A549 (cell line): ENCODE data around the gene TBC1D2B. TPM values are rescaled to one million over a fixed set of nuclear protein-coding genes. Genes with fewer than 3 reads are reported as not detected.

ENCODE experiments used
- ATAC-seq, 2 experiments: fragments of 200-7000 bp in 1 of 2; fragments of >200 bp in 1 of 2; cut with Nextera tagmentation in 1 of 2; cut with Tn5 transposase in 1 of 2; 3 replicates each; pipeline versions ENCODE4 v1.8.0 to v1.9.1; 2018 to 2020; ENCODE audit warnings: mild to moderate bottlenecking in 1 of 2, moderate library complexity in 1 of 2
- CTCF ChIA-PET: fragments of 300-600 bp; sonication (Branson Sonifier 250); formaldehyde crosslinking; extraction: SDS; loops from one replicate; lab custom pipeline; 2021; ENCODE audit warnings: antibody characterized with exemption, inconsistent platforms; lab: Yijun Ruan, JAX
- POLR2A ChIA-PET: fragments of 350-600 bp; formaldehyde crosslinking; extraction: SDS; loops from one replicate; lab custom pipeline; 2021; ENCODE audit warnings: antibody characterized with exemption, inconsistent platforms; lab: Yijun Ruan, JAX
- DNase-seq, 2 experiments: peaks; one replicate each; pipeline versions ENCODE4 v3.0.0 to v3.0.0-alpha.2; 2011 to 2016; ENCODE audit warnings: low read depth in 1 of 2, low spot score in 1 of 2
- FAIRE-seq: peaks from 2 replicates; lab custom pipeline; 2011; peaks lifted over from hg19 to GRCh38; lab: Jason Lieb, UNC
- H3K27ac ChIP-seq, 2 experiments: fragments of >200 bp; sonication (Bioruptor Twin); formaldehyde crosslinking; 3 replicates each; pipeline ENCODE4 v1.5.1; 2016 to 2017
- H3K4me1 ChIP-seq: fragments of >200 bp; sonication (Bioruptor Twin); formaldehyde crosslinking; 3 replicates; pipeline ENCODE4 v1.6.1; 2016
- H3K4me2 ChIP-seq: fragments of >200 bp; sonication (Bioruptor Twin); formaldehyde crosslinking; 3 replicates; pipeline ENCODE4 v1.6.1; 2016
- H3K4me3 ChIP-seq: fragments of >200 bp; sonication (Bioruptor Twin); formaldehyde crosslinking; 3 replicates; pipeline ENCODE4 v1.5.1; 2016
- H3K9me3 ChIP-seq: fragments of >200 bp; sonication (Bioruptor Twin); formaldehyde crosslinking; 3 replicates; pipeline ENCODE4 v1.6.1; 2016
- BCL3 ChIP-seq: fragments of >200 bp; sonication (Bioruptor Twin); formaldehyde crosslinking; IDR thresholded peaks from 3 replicates; pipeline ENCODE4 v1.6.1; 2016
- CBX8 ChIP-seq: fragments of 200-600 bp; sonication (generic); IDR thresholded peaks from 2 replicates; pipeline ENCODE4 v1.6.1; 2016
- FOSL2 ChIP-seq, 2 experiments: fragments of 450-650 bp in 1 of 2; fragments of >200 bp in 1 of 2; sonication (Bioruptor Twin) in 1 of 2; formaldehyde crosslinking; IDR thresholded peaks; 2 replicates each; pipeline versions ENCODE4 v1.5.0 to v1.6.1; 2016 to 2020; ENCODE audit warnings: mild to moderate bottlenecking in 1 of 2, moderate library complexity in 1 of 2
- HEYL ChIP-seq: fragments of 250-450 bp; sonication (Bioruptor Pico); IDR thresholded peaks from 2 replicates; pipeline ENCODE4 v1.8.0; 2021; ENCODE audit warnings: mild to moderate bottlenecking, moderate library complexity
- HMGXB4 ChIP-seq: fragments of 250-450 bp; sonication (Bioruptor Pico); IDR thresholded peaks from 2 replicates; pipeline ENCODE4 v1.5.0; 2021; ENCODE audit warnings: mild to moderate bottlenecking, moderate library complexity, borderline replicate concordance
- HOXB13 ChIP-seq: fragments of 250-450 bp; sonication (Bioruptor Pico); IDR thresholded peaks from 2 replicates; pipeline ENCODE4 v1.5.0; 2020; ENCODE audit warnings: low read depth, mild to moderate bottlenecking, moderate library complexity
- HOXB5 ChIP-seq: fragments of 250-450 bp; sonication (Bioruptor Pico); IDR thresholded peaks from 2 replicates; pipeline ENCODE4 v1.5.0; 2020; ENCODE audit warnings: mild to moderate bottlenecking, moderate library complexity
- JUNB ChIP-seq: fragments of >200 bp; sonication (Bioruptor Twin); formaldehyde crosslinking; IDR thresholded peaks from 2 replicates; pipeline ENCODE4 v1.6.1; 2016
- KDM1A ChIP-seq: fragments of 200-600 bp; sonication (generic); IDR thresholded peaks from 2 replicates; pipeline ENCODE4 v1.6.1; 2016; ENCODE audit warnings: low read depth, mild to moderate bottlenecking
- MAFK ChIP-seq: fragments of 450-650 bp; IDR thresholded peaks from 2 replicates; pipeline ENCODE4 v1.6.1; 2014; ENCODE audit not compliant: partially characterized antibody
- MYC ChIP-seq: IDR thresholded peaks from 2 replicates; pipeline ENCODE4 v1.6.1; 2012; ENCODE audit warnings: mild to moderate bottlenecking, inconsistent platforms, low read length, improper control_type of control experiment, borderline replicate concordance
- NFE2L2 ChIP-seq: fragments of 150-350 bp; conservative IDR thresholded peaks from 2 replicates; pipeline ENCODE4 v1.6.1; 2014; ENCODE audit warnings: low read length
- SMC3 ChIP-seq: fragments of >200 bp; sonication (Bioruptor Twin); formaldehyde crosslinking; IDR thresholded peaks from 3 replicates; pipeline ENCODE4 v1.6.1; 2018; ENCODE audit warnings: inconsistent platforms
- WGBS: methylation state at CpG from one replicate; pipeline ENCODE4 v1.1.6; 2017; ENCODE audit errors: missing lambda C conversion rate; 5-methylcytosine and 5-hydroxymethylcytosine counted together
- polyA plus RNA-seq, 4 experiments: library from polyadenylated mRNA; depleted of rRNA in 3 of 4; stranded (reverse); fragments of >200 nt; fragmentation: RNase III in 1 of 4; extraction: RNeasy Plus Mini Kit Qiagen cat#74134 plus additional on column Dnase treatment in 1 of 4; gene quantifications; 2 replicates in 3 of 4; 3 replicates in 1 of 4; pipeline ENCODE4 v1.2.3, GENCODE V29; 2011 to 2017
- TF ChIP-seq, protein P1 (sequence below): fragments of 200-600 bp; sonication (generic); IDR thresholded peaks from 2 replicates; pipeline ENCODE4 v1.6.1; 2016; ENCODE audit warnings: antibody characterized with exemption, mild to moderate bottlenecking, moderate library complexity
- TF ChIP-seq, protein P2 (sequence below): IDR thresholded peaks from 2 replicates; pipeline ENCODE4 v1.6.1; 2012; ENCODE audit warnings: low read depth, borderline replicate concordance
- TF ChIP-seq, protein P3 (sequence below): fragments of 450-650 bp; IDR thresholded peaks from 2 replicates; pipeline ENCODE4 v1.6.1; 2014; ENCODE audit warnings: antibody characterized with exemption
- TF ChIP-seq, protein P4 (sequence below): IDR thresholded peaks from 2 replicates; pipeline ENCODE4 v1.6.1; 2012

TBC1D2B gene
- polyA plus RNA-seq, 2 of the 4 experiments (the other 2 are of a cell fraction), result 13.6 to 13.9 TPM

GRCh38 chr15:78112551-78112950 lies 35.0 kb upstream of the TBC1D2B start (continued):
- TF ChIP-seq, protein P1, sequence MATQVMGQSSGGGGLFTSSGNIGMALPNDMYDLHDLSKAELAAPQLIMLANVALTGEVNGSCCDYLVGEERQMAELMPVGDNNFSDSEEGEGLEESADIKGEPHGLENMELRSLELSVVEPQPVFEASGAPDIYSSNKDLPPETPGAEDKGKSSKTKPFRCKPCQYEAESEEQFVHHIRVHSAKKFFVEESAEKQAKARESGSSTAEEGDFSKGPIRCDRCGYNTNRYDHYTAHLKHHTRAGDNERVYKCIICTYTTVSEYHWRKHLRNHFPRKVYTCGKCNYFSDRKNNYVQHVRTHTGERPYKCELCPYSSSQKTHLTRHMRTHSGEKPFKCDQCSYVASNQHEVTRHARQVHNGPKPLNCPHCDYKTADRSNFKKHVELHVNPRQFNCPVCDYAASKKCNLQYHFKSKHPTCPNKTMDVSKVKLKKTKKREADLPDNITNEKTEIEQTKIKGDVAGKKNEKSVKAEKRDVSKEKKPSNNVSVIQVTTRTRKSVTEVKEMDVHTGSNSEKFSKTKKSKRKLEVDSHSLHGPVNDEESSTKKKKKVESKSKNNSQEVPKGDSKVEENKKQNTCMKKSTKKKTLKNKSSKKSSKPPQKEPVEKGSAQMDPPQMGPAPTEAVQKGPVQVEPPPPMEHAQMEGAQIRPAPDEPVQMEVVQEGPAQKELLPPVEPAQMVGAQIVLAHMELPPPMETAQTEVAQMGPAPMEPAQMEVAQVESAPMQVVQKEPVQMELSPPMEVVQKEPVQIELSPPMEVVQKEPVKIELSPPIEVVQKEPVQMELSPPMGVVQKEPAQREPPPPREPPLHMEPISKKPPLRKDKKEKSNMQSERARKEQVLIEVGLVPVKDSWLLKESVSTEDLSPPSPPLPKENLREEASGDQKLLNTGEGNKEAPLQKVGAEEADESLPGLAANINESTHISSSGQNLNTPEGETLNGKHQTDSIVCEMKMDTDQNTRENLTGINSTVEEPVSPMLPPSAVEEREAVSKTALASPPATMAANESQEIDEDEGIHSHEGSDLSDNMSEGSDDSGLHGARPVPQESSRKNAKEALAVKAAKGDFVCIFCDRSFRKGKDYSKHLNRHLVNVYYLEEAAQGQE, result no peak
- no peak for TF ChIP-seq BCL3
- no peak for TF ChIP-seq FOSL2 (IDR thresholded peaks at IDR 0.05)
- TF ChIP-seq FOSL2 (CRISPR knock-in tag; IDR thresholded peaks at IDR 0.05), result no peak
- no peak for TF ChIP-seq CBX8
- no peak for TF ChIP-seq JUNB
- TF ChIP-seq, all 56 proteins: peak for 0

DNA sequence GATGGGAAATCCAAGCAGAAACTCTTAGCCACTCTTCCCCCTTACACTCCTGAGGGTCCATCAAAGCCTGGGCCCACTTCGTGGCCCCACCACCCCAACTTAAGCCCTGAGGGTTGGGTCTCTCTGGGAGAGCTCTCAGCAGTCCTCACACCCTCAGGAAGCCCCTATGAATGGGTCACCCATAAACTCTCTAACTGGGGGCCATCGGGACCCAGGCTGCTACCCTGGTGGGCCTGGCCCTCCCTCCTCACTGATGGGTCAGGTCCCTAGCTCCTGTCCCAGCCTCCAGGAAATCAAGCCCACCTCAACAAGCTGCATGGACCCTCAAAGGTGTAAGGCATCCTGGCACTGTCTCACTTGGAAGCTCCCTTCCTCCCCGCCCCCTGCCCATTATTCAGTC lies 34.3 kb upstream of the TBC1D2B start:
- no peaks in the 10 kb centered on the region for H3K9me3 ChIP-seq
- no peaks in the 10 kb centered on the region for H3K4me1 ChIP-seq
- WGBS, result 39% methylated on average over 3 of the region's 3 CpGs
- FAIRE-seq (no peak), DNase-seq (no peak), ATAC-seq (no peak)
- ChIA-PET POLR2A (no interaction called here), CTCF (interaction anchor here (1.2 to 11.5 kb wide), 25 partner anchors 9 to 311 kb away, joined by 3 to 265 read pairs (median 16); partner anchors contain the start of genes ACSBG1, CIB2, SH2D7 and SKIC8)
- TF ChIP-seq, protein P2, sequence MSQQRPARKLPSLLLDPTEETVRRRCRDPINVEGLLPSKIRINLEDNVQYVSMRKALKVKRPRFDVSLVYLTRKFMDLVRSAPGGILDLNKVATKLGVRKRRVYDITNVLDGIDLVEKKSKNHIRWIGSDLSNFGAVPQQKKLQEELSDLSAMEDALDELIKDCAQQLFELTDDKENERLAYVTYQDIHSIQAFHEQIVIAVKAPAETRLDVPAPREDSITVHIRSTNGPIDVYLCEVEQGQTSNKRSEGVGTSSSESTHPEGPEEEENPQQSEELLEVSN, result no peak
- TF ChIP-seq, protein P3, sequence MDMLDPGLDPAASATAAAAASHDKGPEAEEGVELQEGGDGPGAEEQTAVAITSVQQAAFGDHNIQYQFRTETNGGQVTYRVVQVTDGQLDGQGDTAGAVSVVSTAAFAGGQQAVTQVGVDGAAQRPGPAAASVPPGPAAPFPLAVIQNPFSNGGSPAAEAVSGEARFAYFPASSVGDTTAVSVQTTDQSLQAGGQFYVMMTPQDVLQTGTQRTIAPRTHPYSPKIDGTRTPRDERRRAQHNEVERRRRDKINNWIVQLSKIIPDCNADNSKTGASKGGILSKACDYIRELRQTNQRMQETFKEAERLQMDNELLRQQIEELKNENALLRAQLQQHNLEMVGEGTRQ, result no peak
- no peak for TF ChIP-seq FOSL2 (IDR thresholded peaks at IDR 0.05)
- no peak for TF ChIP-seq FOSL2 (CRISPR knock-in tag; IDR thresholded peaks at IDR 0.05)
- no peak overlapping the region for H3K4me2 ChIP-seq
- H3K4me3 ChIP-seq, result no peak overlapping the region
- H3K27ac ChIP-seq, result no peak overlapping the region

- FAIRE-seq, result no peak
- POLR2A ChIA-PET, result no interaction called here
- CTCF ChIA-PET, result interaction anchor here (1.0 to 11.5 kb wide), 14 partner anchors 8 to 154 kb away, joined by 4 to 265 read pairs (median 56); partner anchors contain the start of gene CIB2
Observed at GRCh38 chr15:78110916-78111475, 33.5 kb upstream of the TBC1D2B start.

More at GRCh38 chr15:78110916-78111475, 33.5 kb upstream of the TBC1D2B start:
- H3K4me3 ChIP-seq, result no peak overlapping the region
- WGBS, result 84% methylated on average over 10 of the region's 10 CpGs
- no peak for ATAC-seq
- H3K27ac ChIP-seq, result no peak overlapping the region
- no peak for DNase-seq
- no peaks in the 10 kb centered on the region for H3K4me1 ChIP-seq
- no peak overlapping the region for H3K4me2 ChIP-seq
- no peaks in the 10 kb centered on the region for H3K9me3 ChIP-seq
- TF ChIP-seq MYC (no peak), NFE2L2 (no peak), SMC3 (no peak), KDM1A (no peak), HOXB13 (CRISPR knock-in tag) (no peak), HOXB5 (no peak), HMGXB4 (CRISPR knock-in tag) (no peak), HEYL (CRISPR knock-in tag) (no peak), MAFK (no peak)
- TF ChIP-seq, protein P4, sequence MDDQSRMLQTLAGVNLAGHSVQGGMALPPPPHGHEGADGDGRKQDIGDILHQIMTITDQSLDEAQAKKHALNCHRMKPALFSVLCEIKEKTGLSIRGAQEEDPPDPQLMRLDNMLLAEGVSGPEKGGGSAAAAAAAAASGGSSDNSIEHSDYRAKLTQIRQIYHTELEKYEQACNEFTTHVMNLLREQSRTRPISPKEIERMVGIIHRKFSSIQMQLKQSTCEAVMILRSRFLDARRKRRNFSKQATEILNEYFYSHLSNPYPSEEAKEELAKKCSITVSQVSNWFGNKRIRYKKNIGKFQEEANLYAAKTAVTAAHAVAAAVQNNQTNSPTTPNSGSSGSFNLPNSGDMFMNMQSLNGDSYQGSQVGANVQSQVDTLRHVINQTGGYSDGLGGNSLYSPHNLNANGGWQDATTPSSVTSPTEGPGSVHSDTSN, result no peak
